Astrocyte of the cerebellum (primary cell): ENCODE results near the gene COQ4.
"Not testable (repeated sequence)": the region's sequence is repeated elsewhere in the genome, so short reads cannot be mapped to it uniquely, and the experiment has no call there.

Source experiments
- DNase-seq: peaks from one replicate; pipeline ENCODE4 v3.0.0-alpha.2; 2011; ENCODE audit warnings: low read depth
- H3K4me3 ChIP-seq: 2 replicates; pipeline ENCODE4 v1.5.1; 2011; ENCODE audit warnings: mild to moderate bottlenecking, low read depth, low read length, moderate library complexity
- in situ Hi-C: cut with HindIII; loops from 2 replicates; pipeline ENCODE4 v1.10.0; 2017; ENCODE audit warnings: low sequenced_read_pairs
- TF ChIP-seq, protein P1 (sequence below): IDR thresholded peaks from 2 replicates; pipeline ENCODE4 v1.5.1; 2012; ENCODE audit warnings: low read length, low read depth, moderate library complexity, mild to moderate bottlenecking; ENCODE audit errors: missing control alignments

COQ4 gene

GRCh38 chr9:128322404-128323211 is at the start of gene COQ4, which contains the start of gene TRUB2:
TSS of gene COQ4 (plus strand) at chr9:128322839. CDS start at chr9:128322859, 20 bp downstream.
TSS of gene TRUB2 (minus strand) at chr9:128322447. CDS start at chr9:128322408, 39 bp downstream.
- in situ Hi-C loops = no loop called here
- peak; percentile 87 for DNase-seq
- TF ChIP-seq, protein P1, sequence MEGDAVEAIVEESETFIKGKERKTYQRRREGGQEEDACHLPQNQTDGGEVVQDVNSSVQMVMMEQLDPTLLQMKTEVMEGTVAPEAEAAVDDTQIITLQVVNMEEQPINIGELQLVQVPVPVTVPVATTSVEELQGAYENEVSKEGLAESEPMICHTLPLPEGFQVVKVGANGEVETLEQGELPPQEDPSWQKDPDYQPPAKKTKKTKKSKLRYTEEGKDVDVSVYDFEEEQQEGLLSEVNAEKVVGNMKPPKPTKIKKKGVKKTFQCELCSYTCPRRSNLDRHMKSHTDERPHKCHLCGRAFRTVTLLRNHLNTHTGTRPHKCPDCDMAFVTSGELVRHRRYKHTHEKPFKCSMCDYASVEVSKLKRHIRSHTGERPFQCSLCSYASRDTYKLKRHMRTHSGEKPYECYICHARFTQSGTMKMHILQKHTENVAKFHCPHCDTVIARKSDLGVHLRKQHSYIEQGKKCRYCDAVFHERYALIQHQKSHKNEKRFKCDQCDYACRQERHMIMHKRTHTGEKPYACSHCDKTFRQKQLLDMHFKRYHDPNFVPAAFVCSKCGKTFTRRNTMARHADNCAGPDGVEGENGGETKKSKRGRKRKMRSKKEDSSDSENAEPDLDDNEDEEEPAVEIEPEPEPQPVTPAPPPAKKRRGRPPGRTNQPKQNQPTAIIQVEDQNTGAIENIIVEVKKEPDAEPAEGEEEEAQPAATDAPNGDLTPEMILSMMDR = no peak
- H3K4me3 ChIP-seq = peak within 1 kb of the TSS; percentile 95

- TF ChIP-seq, protein P1 = no peak
- DNase-seq = no peak
- peak overlapping the region; percentile 99 for H3K4me3 ChIP-seq
- in situ Hi-C loops = no loop called here
These were observed 48.4 kb upstream of the COQ4 start for GRCh38 chr9:128274245-128274644.

DNA sequence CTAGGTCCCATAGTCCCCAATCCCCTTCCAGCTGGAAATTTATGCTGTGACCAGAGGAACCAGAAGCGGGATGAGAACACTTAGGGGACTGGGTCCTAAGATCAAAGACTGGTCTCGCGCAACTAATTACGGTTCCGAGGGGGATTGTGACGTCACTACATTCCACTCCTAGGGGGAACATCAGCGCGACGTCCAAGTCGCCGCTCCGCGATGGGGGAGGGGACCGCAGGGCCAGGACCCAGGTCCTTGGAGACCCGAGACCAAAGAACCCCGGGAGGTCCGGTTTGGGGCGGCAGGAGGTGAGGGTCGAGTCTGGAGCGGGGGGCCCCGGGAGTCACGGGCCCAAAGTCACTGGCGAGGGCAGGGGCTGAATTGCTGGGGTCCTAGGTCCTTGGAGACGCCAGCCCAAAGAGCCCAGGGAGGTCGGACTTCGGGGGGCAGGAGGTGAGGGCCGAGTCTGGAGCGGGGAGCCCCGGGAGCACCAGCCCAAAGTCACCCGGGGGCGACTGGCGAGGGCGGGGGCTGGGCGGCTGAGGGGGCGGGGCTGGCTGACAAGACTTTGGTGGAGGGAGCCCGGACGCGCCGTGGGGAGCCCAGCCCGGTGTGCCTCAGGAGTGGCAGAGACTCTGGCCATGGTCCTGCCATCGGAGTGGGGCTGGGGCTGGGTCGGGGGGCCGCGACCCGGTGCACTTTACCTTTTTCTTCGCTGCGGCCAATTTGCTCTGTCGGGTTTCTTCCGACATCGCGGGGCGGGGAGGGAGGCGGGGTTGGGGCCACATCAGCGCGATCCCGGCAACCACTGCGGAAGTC is 47.2 kb upstream of the COQ4 start, which contains the start of gene GOLGA2:
Gene GOLGA2 (minus strand): TSS at position 810 of the 810 bp plus-strand sequence. CDS start 31 bp downstream, at position 779.
- H3K4me3 ChIP-seq = peak within 1 kb of the TSS; percentile 99
- DNase-seq = no peak
- in situ Hi-C loops = no loop called here
- TF ChIP-seq, protein P1 = no peak

DNA sequence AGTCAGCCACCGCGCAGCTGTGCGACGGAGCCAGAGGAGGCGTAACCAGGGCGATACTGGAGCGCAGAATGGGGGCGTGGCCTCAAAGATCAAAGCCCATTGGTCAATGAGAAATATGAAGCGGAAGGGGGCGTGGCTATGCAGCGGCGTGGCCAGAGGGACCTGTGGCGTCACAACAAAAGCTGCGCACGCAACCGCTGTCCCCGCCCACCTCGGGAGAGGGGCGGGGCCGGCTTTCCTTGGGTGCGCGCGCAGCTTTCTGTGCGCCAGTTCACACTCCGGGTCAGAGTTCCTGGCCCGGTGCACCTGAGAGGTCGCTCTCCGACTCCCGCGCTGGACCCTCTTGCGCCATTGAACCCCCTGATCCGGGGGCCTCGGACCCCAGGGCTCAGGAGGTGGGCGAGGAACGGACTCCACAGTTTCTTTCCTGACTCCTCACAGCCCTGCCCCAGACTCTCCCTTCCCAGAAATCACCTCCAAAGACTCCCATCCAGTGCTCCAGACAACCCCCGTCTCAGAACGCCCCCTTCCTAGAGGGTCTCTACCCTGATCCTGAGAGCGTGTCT is 46.5 kb upstream of the COQ4 start, which contains the start of gene SWI5:
Gene SWI5 (plus strand): TSS at position 269 of the 566 bp plus-strand sequence.
- in situ Hi-C loops = no loop called here
- TF ChIP-seq, protein P1 = no peak
- DNase-seq = peak; percentile 99
- H3K4me3 ChIP-seq = peak within 1 kb of the TSS; percentile 99

GRCh38 chr9:128276574-128277270 is 45.9 kb upstream of the COQ4 start:
- in situ Hi-C loops = no loop called here
- no peak for DNase-seq
- peak overlapping the region; percentile 99 for H3K4me3 ChIP-seq
- TF ChIP-seq, protein P1 = no peak

DNA sequence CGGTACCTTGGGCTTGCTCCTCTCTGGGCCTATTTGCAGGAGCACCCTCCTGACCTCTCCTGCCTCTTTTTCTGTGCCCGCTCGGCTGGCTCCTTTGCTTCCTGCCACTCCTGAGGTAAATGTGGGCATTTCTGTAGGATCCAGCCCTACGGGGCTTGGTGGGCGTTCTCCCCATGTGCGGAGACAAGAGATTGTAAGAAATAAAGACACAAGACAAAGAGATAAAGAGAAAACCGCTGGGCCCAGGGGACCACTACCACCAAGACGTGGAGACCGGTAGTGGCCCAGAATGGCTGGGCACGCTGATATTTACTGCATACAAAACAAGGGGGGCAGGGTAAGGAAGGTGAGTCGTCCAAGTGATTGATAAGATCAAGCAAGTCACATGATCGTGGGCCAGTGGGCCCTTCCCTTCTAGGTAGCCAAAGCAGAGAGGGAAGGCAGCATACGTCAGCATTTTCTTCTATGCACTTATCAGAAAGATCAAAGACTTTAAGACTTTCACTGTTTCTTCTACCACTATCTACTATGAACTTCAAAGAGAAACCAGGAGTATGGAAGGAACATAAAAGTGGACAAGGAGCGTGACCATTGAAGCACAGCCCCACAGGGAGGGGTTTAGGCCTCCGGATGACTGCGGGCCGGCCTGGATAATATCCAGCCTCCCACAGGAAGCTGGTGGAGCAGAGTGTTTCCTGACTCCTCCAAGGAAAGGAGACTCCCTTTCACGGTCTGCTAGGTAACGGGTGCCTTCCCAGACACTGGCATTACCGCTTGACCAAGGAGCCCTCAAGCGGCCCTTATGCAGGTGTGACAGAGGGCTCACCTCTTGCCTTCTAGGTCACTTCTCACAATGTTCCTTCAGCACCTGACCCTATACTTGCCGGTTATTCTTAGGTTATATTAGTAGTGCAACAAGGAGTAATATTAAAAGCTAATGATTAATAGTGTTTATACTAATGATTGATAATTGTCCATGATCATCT is 43.3 kb upstream of the COQ4 start:
- in situ Hi-C loops, DNase-seq, H3K4me3 ChIP-seq: not testable (repeated sequence)
